H1 (cell line): Measurements from ENCODE around the gene FAM193A. TPM values are rescaled to one million over a fixed set of nuclear protein-coding genes. Genes with fewer than 3 reads are reported as not detected.

ENCODE experiments used
- CTCF ChIA-PET: fragments of 300-600 bp; sonication (Branson Sonifier 250); formaldehyde crosslinking; loops from one replicate; lab custom pipeline; 2021; ENCODE audit not compliant: partially characterized antibody; lab: Charles Lee
- POLR2A ChIA-PET: fragments of 300-600 bp; sonication (Branson Sonifier 250); formaldehyde crosslinking; loops from one replicate; lab custom pipeline; 2021; ENCODE audit warnings: inconsistent platforms; ENCODE audit not compliant: partially characterized antibody; lab: Charles Lee
- DNase-seq, 2 experiments: peaks; one replicate each; pipeline versions ENCODE4 v3.0.0 to v3.0.0-alpha.2; 2010 to 2022; ENCODE audit warnings: low spot score in 2 of 2, low read depth in 1 of 2, mixed read lengths in 1 of 2
- FAIRE-seq: peaks from 2 replicates; lab custom pipeline; 2011; peaks lifted over from hg19 to GRCh38; lab: Jason Lieb, UNC
- H2AFZ ChIP-seq: 2 replicates; pipeline ENCODE4 v1.8.1; 2012; ENCODE audit warnings: low read length, inconsistent platforms
- H2AK5ac ChIP-seq: 2 replicates; pipeline ENCODE4 v1.6.1; 2013; ENCODE audit warnings: low read depth, low read length
- H2BK120ac ChIP-seq: replicated peaks from 2 replicates; pipeline ENCODE3; 2013; ENCODE audit warnings: low read depth, low read length, inconsistent platforms
- H2BK12ac ChIP-seq: 2 replicates; pipeline ENCODE4 v1.6.1; 2013; ENCODE audit warnings: low read depth, low read length
- H2BK15ac ChIP-seq: 2 replicates; pipeline ENCODE4 v1.6.1; 2013; ENCODE audit warnings: low read length
- H2BK20ac ChIP-seq: 2 replicates; pipeline ENCODE4 v1.6.1; 2013; ENCODE audit warnings: low read length
- H2BK5ac ChIP-seq: 2 replicates; pipeline ENCODE4 v1.6.1; 2013; ENCODE audit warnings: low read depth, low read length
- H3K14ac ChIP-seq: 2 replicates; pipeline ENCODE4 v1.6.1; 2013; ENCODE audit warnings: inconsistent platforms; ENCODE audit not compliant: insufficient read length
- H3K18ac ChIP-seq: 2 replicates; pipeline ENCODE4 v1.6.1; 2013; ENCODE audit warnings: low read length; ENCODE audit errors: extremely low read depth
- H3K23ac ChIP-seq: 2 replicates; pipeline ENCODE4 v1.6.1; 2013; ENCODE audit warnings: inconsistent platforms; ENCODE audit not compliant: insufficient read length
- H3K23me2 ChIP-seq: 2 replicates; pipeline ENCODE4 v1.6.1; 2013; ENCODE audit warnings: low read depth, low read length
- H3K27ac ChIP-seq: 2 replicates; pipeline ENCODE4 v1.6.1; 2011; ENCODE audit warnings: low read depth, low read length, inconsistent platforms
- H3K27me3 ChIP-seq, 4 experiments: replicated peaks in 1 of 4; 1 replicate in 1 of 4; 2 replicates in 3 of 4; pipeline versions ENCODE4 v1.6.1 to v1.8.1; 2011 to 2013; ENCODE audit warnings: low read length in 3 of 4, mild to moderate bottlenecking in 3 of 4, inconsistent platforms in 2 of 4, mixed read lengths in 2 of 4, moderate library complexity in 1 of 4; ENCODE audit not compliant: control insufficient read depth in 3 of 4, insufficient read depth in 3 of 4; ENCODE audit errors: extremely low read depth in 1 of 4
- H3K36me3 ChIP-seq, 4 experiments: 2 replicates each; pipeline versions ENCODE4 v1.6.1 to v1.8.1; 2011 to 2013; ENCODE audit warnings: mild to moderate bottlenecking in 4 of 4, low read length in 3 of 4, moderate library complexity in 2 of 4, control low read depth in 1 of 4, inconsistent platforms in 1 of 4; ENCODE audit not compliant: insufficient read depth in 4 of 4, control insufficient read depth in 2 of 4
- H3K4ac ChIP-seq: replicated peaks from 2 replicates; pipeline ENCODE3; 2013; ENCODE audit warnings: low read length, low read depth, mixed read lengths, inconsistent platforms; ENCODE audit not compliant: insufficient read length
- H3K4me1 ChIP-seq, 4 experiments: replicated peaks in 1 of 4; 1 replicate in 1 of 4; 2 replicates in 3 of 4; pipeline versions ENCODE4 v1.6.1 to v1.8.1; 2011 to 2013; ENCODE audit warnings: low read length in 3 of 4, inconsistent platforms in 2 of 4, mixed read lengths in 1 of 4; ENCODE audit not compliant: insufficient read depth in 4 of 4, control insufficient read depth in 3 of 4
- H3K4me2 ChIP-seq, 2 experiments: 2 replicates each; pipeline versions ENCODE4 v1.6.1 to v1.8.1; 2011 to 2013; ENCODE audit warnings: low read depth in 2 of 2, low read length in 2 of 2, control low read depth in 1 of 2, inconsistent platforms in 1 of 2, mild to moderate bottlenecking in 1 of 2; ENCODE audit not compliant: insufficient read depth in 1 of 2
- H3K4me3 ChIP-seq, 4 experiments: fragments of 200-600, 300-600 bp in 1 of 4; sonication (generic), shearing (Covaris generic), sonication (Bioruptor Twin) in 1 of 4; 2 replicates each; pipeline versions ENCODE4 v1.5.1 to v1.8.1; 2011 to 2016; ENCODE audit warnings: low read length in 4 of 4, low read depth in 3 of 4, control low read depth in 2 of 4, inconsistent platforms in 2 of 4, mild to moderate bottlenecking in 2 of 4, mixed read lengths in 1 of 4, moderate library complexity in 1 of 4; ENCODE audit not compliant: insufficient read depth in 2 of 4; ENCODE audit errors: extremely low read depth in 1 of 4
- H3K56ac ChIP-seq: replicated peaks from 2 replicates; pipeline ENCODE3; 2013; ENCODE audit warnings: low read depth, mild to moderate bottlenecking, mixed read lengths, low read length, inconsistent platforms; ENCODE audit not compliant: insufficient read length
- H3K79me1 ChIP-seq: 2 replicates; pipeline ENCODE4 v1.6.1; 2013; ENCODE audit warnings: low read depth, low read length, control low read depth
- H3K79me2 ChIP-seq, 2 experiments: 2 replicates each; pipeline versions ENCODE4 v1.6.1 to v1.8.1; 2012 to 2013; ENCODE audit warnings: low read length in 2 of 2, mild to moderate bottlenecking in 2 of 2, inconsistent platforms in 1 of 2; ENCODE audit not compliant: insufficient read depth in 2 of 2, control insufficient read depth in 1 of 2
- H3K9ac ChIP-seq, 4 experiments: replicated peaks in 1 of 4; 1 replicate in 1 of 4; 2 replicates in 3 of 4; pipeline versions ENCODE4 v1.6.1 to v1.8.1; 2011 to 2013; ENCODE audit warnings: low read depth in 3 of 4, low read length in 3 of 4, control low read depth in 2 of 4, mild to moderate bottlenecking in 2 of 4, moderate library complexity in 2 of 4, inconsistent platforms in 1 of 4; ENCODE audit errors: extremely low read depth in 1 of 4
- H3K9me3 ChIP-seq, 2 experiments: 2 replicates each; pipeline versions ENCODE4 v1.6.1 to v1.8.1; 2012 to 2013; ENCODE audit warnings: mild to moderate bottlenecking in 2 of 2, moderate library complexity in 2 of 2, control low read depth in 1 of 2, inconsistent platforms in 1 of 2, low read depth in 1 of 2, low read length in 1 of 2, mixed read lengths in 1 of 2; ENCODE audit not compliant: insufficient read depth in 2 of 2
- H4K20me1 ChIP-seq, 2 experiments: replicated peaks in 1 of 2; 2 replicates each; pipeline versions ENCODE3 to v1.8.1; 2011 to 2013; ENCODE audit warnings: inconsistent platforms in 2 of 2, low read length in 2 of 2, mild to moderate bottlenecking in 1 of 2; ENCODE audit not compliant: insufficient read depth in 2 of 2, control insufficient read depth in 1 of 2
- H4K5ac ChIP-seq: 2 replicates; pipeline ENCODE4 v1.6.1; 2013; ENCODE audit warnings: low read length, low read depth, mixed read lengths, inconsistent platforms; ENCODE audit not compliant: insufficient read length
- H4K8ac ChIP-seq: 2 replicates; pipeline ENCODE4 v1.8.0; 2013; ENCODE audit warnings: mild to moderate bottlenecking, moderate library complexity, low read length, inconsistent platforms; ENCODE audit not compliant: insufficient read depth; ENCODE audit errors: extremely low read depth
- H4K91ac ChIP-seq: replicated peaks from 2 replicates; pipeline ENCODE3; 2013; ENCODE audit warnings: low read length, mixed read lengths, inconsistent platforms; ENCODE audit not compliant: insufficient read length
- CEBPB ChIP-seq: IDR thresholded peaks from 2 replicates; pipeline ENCODE4 v1.6.1; 2012; ENCODE audit warnings: low read depth, low read length
- EGR1 ChIP-seq: IDR thresholded peaks from 2 replicates; pipeline ENCODE4 v1.6.1; 2011; ENCODE audit warnings: low read depth, low read length, borderline replicate concordance
- FOSL1 ChIP-seq: IDR thresholded peaks from 2 replicates; pipeline ENCODE4 v1.6.1; 2011; ENCODE audit warnings: mild to moderate bottlenecking, low read depth, low read length, moderate library complexity; ENCODE audit not compliant: insufficient read depth
- POLR2AphosphoS5 ChIP-seq: IDR thresholded peaks from 2 replicates; pipeline ENCODE4 v1.6.1; 2011; ENCODE audit warnings: low read depth, low read length
- POU5F1 ChIP-seq: IDR thresholded peaks from 2 replicates; pipeline ENCODE4 v1.6.1; 2011; ENCODE audit warnings: low read depth, mild to moderate bottlenecking, low read length, moderate library complexity
- RAD21 ChIP-seq, 2 experiments: IDR thresholded peaks in 1 of 2; conservative IDR thresholded peaks in 1 of 2; 2 replicates each; pipeline ENCODE4 v1.6.1; 2011; ENCODE audit warnings: low read depth in 2 of 2, low read length in 2 of 2, improper control_type of control experiment in 1 of 2, inconsistent platforms in 1 of 2, mild to moderate bottlenecking in 1 of 2, moderate library complexity in 1 of 2
- SIN3A ChIP-seq, 2 experiments: IDR thresholded peaks in 1 of 2; conservative IDR thresholded peaks in 1 of 2; 2 replicates each; pipeline ENCODE4 v1.6.1; 2011 to 2012; ENCODE audit warnings: low read length in 2 of 2, improper control_type of control experiment in 1 of 2, low read depth in 1 of 2, mild to moderate bottlenecking in 1 of 2
- SRF ChIP-seq: IDR thresholded peaks from 2 replicates; pipeline ENCODE4 v1.6.1; 2011; ENCODE audit warnings: mild to moderate bottlenecking, low read depth, low read length, moderate library complexity
- WGBS, 2 experiments: shearing (Covaris generic) in 1 of 2; methylation state at CpG; one replicate each; pipeline versions ENCODE4 v1.1.6 to v1.1.7; 2013 to 2015; ENCODE audit warnings: low lambda C conversion rate in 2 of 2, mixed read lengths in 2 of 2, inconsistent platforms in 1 of 2, low coverage in 1 of 2, missing lambda C conversion rate in 1 of 2; ENCODE audit not compliant: insufficient replicate concordance in 2 of 2, insufficient coverage in 1 of 2, insufficient read length in 1 of 2; ENCODE audit errors: extremely low coverage in 1 of 2, missing lambda C conversion rate in 1 of 2; 5-methylcytosine and 5-hydroxymethylcytosine counted together
- polyA plus RNA-seq, 7 experiments: library from polyadenylated mRNA; depleted of rRNA in 3 of 7; stranded (reverse) in 5 of 7; unstranded in 2 of 7; fragments of >200 nt in 5 of 7; fragments of 200-250 nt in 2 of 7; gene quantifications; 1 replicate in 5 of 7; 2 replicates in 1 of 7; 4 replicates in 1 of 7; pipeline versions ENCODE4 v1.2.1 to v1.2.3, GENCODE V29; 2011 to 2013; ENCODE audit warnings: missing spikeins in 2 of 7, mixed read lengths in 2 of 7
- total RNA-seq: library from RNA; stranded (reverse); fragmentation: NEBNext Ultra II Directional; extraction: Animal tissue kit (Norgen Biotek cat#: 25700); gene quantifications from 2 replicates; pipeline ENCODE4 v1.2.1, GENCODE V29; 2021
- TF ChIP-seq, protein P1 (sequence below): IDR thresholded peaks from 2 replicates; pipeline ENCODE4 v1.6.1; 2012; ENCODE audit warnings: inconsistent platforms
- TF ChIP-seq, protein P2 (sequence below): IDR thresholded peaks from 2 replicates; pipeline ENCODE4 v1.6.1; 2012; ENCODE audit warnings: low read length, inconsistent platforms

The FAM193A gene
- total and polyA plus RNA-seq, 2 of the 8 experiments (the other 6 are each of a cell fraction or from before 2014, with no cell fraction given): 8.7 to 26.2 TPM

DNA sequence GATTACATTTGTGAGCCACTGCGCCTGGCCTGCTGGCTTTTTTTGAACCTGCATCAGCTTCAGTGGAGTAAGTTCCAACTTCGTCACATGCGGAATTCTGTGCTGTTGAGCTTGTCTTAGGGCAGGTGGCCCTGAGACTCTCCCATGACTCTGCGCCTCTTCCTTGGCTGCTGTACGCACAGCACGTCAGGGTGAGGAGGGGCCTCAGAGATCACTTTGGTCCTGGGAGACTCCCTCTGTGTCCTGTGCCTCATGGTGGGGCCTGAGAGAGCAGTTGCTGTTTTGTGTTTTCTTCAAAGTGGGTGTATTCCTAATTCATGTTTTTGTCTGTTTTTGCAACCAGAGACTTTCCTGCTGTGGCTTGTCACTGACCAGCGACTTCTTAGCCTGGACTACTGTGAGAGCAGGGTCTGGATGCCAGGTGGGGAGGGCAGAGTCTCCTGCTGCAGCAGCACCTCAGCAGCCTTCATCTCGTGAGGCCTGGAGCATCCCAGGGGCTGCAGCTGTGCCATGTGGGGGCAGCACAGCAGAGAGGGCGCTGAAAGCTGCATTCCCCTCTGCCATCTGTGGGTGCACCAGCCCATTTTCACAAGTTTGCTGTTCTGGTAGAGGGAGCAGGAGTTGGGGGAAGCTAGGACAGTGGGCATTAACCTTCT lies 111.8 kb downstream of the FAM193A start:
- H4K91ac ChIP-seq: no peak overlapping the region
- FAIRE-seq: no peak
- H3K9me3 ChIP-seq: peaks cover 0 to 3% of the 10 kb centered on the region in 2 experiments; a peak in 1 of 4 replicates
- no peak overlapping the region for H3K18ac ChIP-seq
- no peak overlapping the region for H2AFZ ChIP-seq
- no peaks in the 10 kb centered on the region for H3K27me3 ChIP-seq
- H4K5ac ChIP-seq: no peak overlapping the region
- no peak overlapping the region; the same call in 1 of the 2 replicates for H3K27ac ChIP-seq
- no peak overlapping the region for H4K8ac ChIP-seq
- 0 out of 2 replicates have a peak overlapping the region, but pooled peaks have one; percentile 5 for H2BK5ac ChIP-seq
- no peak overlapping the region for H2BK15ac ChIP-seq
- no peak for TF ChIP-seq SRF
- TF ChIP-seq EGR1: no peak
- no peak for TF ChIP-seq FOSL1
- no peak for TF ChIP-seq POU5F1
- TF ChIP-seq, protein P1, sequence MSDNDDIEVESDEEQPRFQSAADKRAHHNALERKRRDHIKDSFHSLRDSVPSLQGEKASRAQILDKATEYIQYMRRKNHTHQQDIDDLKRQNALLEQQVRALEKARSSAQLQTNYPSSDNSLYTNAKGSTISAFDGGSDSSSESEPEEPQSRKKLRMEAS: no peak
- TF ChIP-seq POLR2AphosphoS5: no peak
- no peak for TF ChIP-seq CEBPB
- TF ChIP-seq, protein P2, sequence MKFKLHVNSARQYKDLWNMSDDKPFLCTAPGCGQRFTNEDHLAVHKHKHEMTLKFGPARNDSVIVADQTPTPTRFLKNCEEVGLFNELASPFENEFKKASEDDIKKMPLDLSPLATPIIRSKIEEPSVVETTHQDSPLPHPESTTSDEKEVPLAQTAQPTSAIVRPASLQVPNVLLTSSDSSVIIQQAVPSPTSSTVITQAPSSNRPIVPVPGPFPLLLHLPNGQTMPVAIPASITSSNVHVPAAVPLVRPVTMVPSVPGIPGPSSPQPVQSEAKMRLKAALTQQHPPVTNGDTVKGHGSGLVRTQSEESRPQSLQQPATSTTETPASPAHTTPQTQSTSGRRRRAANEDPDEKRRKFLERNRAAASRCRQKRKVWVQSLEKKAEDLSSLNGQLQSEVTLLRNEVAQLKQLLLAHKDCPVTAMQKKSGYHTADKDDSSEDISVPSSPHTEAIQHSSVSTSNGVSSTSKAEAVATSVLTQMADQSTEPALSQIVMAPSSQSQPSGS: no peak
- no peak for TF ChIP-seq RAD21 (IDR thresholded peaks at IDR 0.05 in 1 of 2, conservative IDR thresholded peaks at IDR 0.05 in 1 of 2; ENCODE audit: low read depth in 2 of 2, low read length in 2 of 2)
- TF ChIP-seq SIN3A (conservative IDR thresholded peaks at IDR 0.05 in 1 of 2, IDR thresholded peaks at IDR 0.05 in 1 of 2; ENCODE audit: low read depth in 1 of 2, low read length in 2 of 2): no peak
- WGBS, 2 experiments: 89% methylated on average over 9 of the region's 9 CpGs; no CpG with 5 or more reads in 1 of the 2 experiments
- H3K56ac ChIP-seq: no peak overlapping the region
- no peaks in the 10 kb centered on the region for H3K23me2 ChIP-seq
- no peak overlapping the region for H3K9ac ChIP-seq
- CTCF ChIA-PET: interaction anchor here (1.2 kb wide), 1 partner anchor 107 kb away, joined by 3 read pairs; no protein-coding TSS in a partner anchor
- H3K14ac ChIP-seq: no peak overlapping the region
- H3K4ac ChIP-seq: no peak overlapping the region
- H3K36me3 ChIP-seq: peaks cover 13 to 43% (median 29%) of the 10 kb centered on the region in 4 experiments; a peak in 7 of 8 replicates
- no peak overlapping the region for H2BK20ac ChIP-seq
- no peak overlapping the region for H2BK12ac ChIP-seq
- no peak overlapping the region for H2AK5ac ChIP-seq
- no peak overlapping the region for H3K4me2 ChIP-seq
- no peak overlapping the region for H2BK120ac ChIP-seq
- DNase-seq: no peak
- H3K79me1 ChIP-seq: no peaks in the 10 kb centered on the region; the same call in none of the 2 replicates
- POLR2A ChIA-PET: no interaction called here
- no peaks in the 10 kb centered on the region for H3K4me1 ChIP-seq
- no peak overlapping the region for H3K23ac ChIP-seq
- H4K20me1 ChIP-seq: peaks cover 0 to 5% of the 10 kb centered on the region in 2 experiments
- H3K79me2 ChIP-seq: no peaks in the 10 kb centered on the region
- no peak overlapping the region for H3K4me3 ChIP-seq
